MM.1S (cell line): Measurements from ENCODE around the gene DACH1.
"Not testable (repeated sequence)": the region's sequence is repeated elsewhere in the genome, so short reads cannot be mapped to it uniquely, and the experiment has no call there.

Experiments
- DNase-seq: peaks from one replicate; pipeline ENCODE4 v3.0.0-alpha.2; 2015
- H2AFZ ChIP-seq: fragments of 300-600 bp; sonication (generic); 2 replicates; pipeline ENCODE4 v1.6.0; 2016; ENCODE audit warnings: antibody characterized with exemption, low read length
- H3F3A ChIP-seq: fragments of 300-600 bp; sonication (generic); 2 replicates; pipeline ENCODE4 v1.6.1; 2016; ENCODE audit warnings: mild to moderate bottlenecking, antibody characterized with exemption, low read length, moderate library complexity, mixed read lengths; ENCODE audit not compliant: insufficient read depth
- H3K27ac ChIP-seq: fragments of 300-600 bp; sonication (generic); 2 replicates; pipeline ENCODE4 v1.5.1; 2016; ENCODE audit warnings: mild to moderate bottlenecking, low read length
- H3K27me3 ChIP-seq: fragments of 300-600 bp; sonication (generic); replicated peaks from 2 replicates; pipeline ENCODE4 v1.6.0; 2016; ENCODE audit warnings: low read length; ENCODE audit not compliant: insufficient read depth
- H3K36me3 ChIP-seq: fragments of 300-600 bp; sonication (generic); replicated peaks from 2 replicates; pipeline ENCODE4 v1.6.1; 2016; ENCODE audit warnings: mild to moderate bottlenecking, low read length, mixed read lengths; ENCODE audit not compliant: insufficient read depth
- H3K4me1 ChIP-seq: fragments of 300-600 bp; sonication (generic); 2 replicates; pipeline ENCODE4 v1.6.1; 2016; ENCODE audit warnings: low read length, mixed read lengths
- H3K4me2 ChIP-seq: fragments of 300-600 bp; sonication (generic); 2 replicates; pipeline ENCODE4 v1.6.0; 2016; ENCODE audit warnings: low read depth, low read length
- H3K4me3 ChIP-seq: fragments of 300-600 bp; sonication (generic); 2 replicates; pipeline ENCODE4 v1.5.1; 2016; ENCODE audit warnings: low read length, mixed read lengths
- H3K79me2 ChIP-seq: fragments of 300-600 bp; sonication (generic); 2 replicates; pipeline ENCODE4 v1.6.1; 2016; ENCODE audit warnings: mixed run types, low read length, mixed read lengths
- H3K9ac ChIP-seq: fragments of 300-600 bp; sonication (generic); 2 replicates; pipeline ENCODE4 v1.6.1; 2016; ENCODE audit warnings: low read length, mixed read lengths
- H3K9me2 ChIP-seq: fragments of 300-600 bp; sonication (generic); replicated peaks from 2 replicates; pipeline ENCODE4 v1.6.1; 2016; ENCODE audit warnings: mild to moderate bottlenecking, low read length, mixed read lengths; ENCODE audit not compliant: insufficient read depth
- H3K9me3 ChIP-seq: fragments of 300-600 bp; sonication (generic); replicated peaks from 2 replicates; pipeline ENCODE4 v1.6.1; 2016; ENCODE audit warnings: mild to moderate bottlenecking, low read length, mixed read lengths; ENCODE audit not compliant: insufficient read depth
- H4K20me1 ChIP-seq: fragments of 300-600 bp; sonication (generic); 2 replicates; pipeline ENCODE4 v1.6.1; 2016; ENCODE audit warnings: mild to moderate bottlenecking, low read length, moderate library complexity, mixed read lengths; ENCODE audit not compliant: insufficient read depth
- CTCF ChIP-seq: fragments of 300-600 bp; sonication (generic); IDR thresholded peaks from 2 replicates; pipeline ENCODE4 v1.5.1; 2016; ENCODE audit warnings: antibody characterized with exemption, low read length, mixed read lengths
- EZH2 ChIP-seq: fragments of 300-600 bp; sonication (generic); optimal IDR thresholded peaks from 2 replicates; pipeline ENCODE3; 2017; ENCODE audit warnings: low read depth, mild to moderate bottlenecking, antibody characterized with exemption, low read length, mixed read lengths
- EZH2phosphoT487 ChIP-seq: fragments of 300-600 bp; sonication (generic); IDR thresholded peaks from 2 replicates; pipeline ENCODE4 v1.6.1; 2018; ENCODE audit warnings: antibody characterized with exemption, low read length

The DACH1 gene

GRCh38 chr13:71780546-71780945 is 86.5 kb downstream of the DACH1 start:
- Histone ChIP-seq H3K27me3 (no peaks in the 10 kb centered on the region), H3K4me3 (no peak overlapping the region), H3K9me2 (no peaks in the 10 kb centered on the region), H3K4me2 (no peak overlapping the region), H3K36me3 (no peaks in the 10 kb centered on the region), H3F3A (no peaks in the 10 kb centered on the region), H2AFZ (no peak overlapping the region), H3K9me3 (no peaks in the 10 kb centered on the region), H3K9ac (no peak overlapping the region), H3K4me1 (no peaks in the 10 kb centered on the region), H3K79me2 (no peaks in the 10 kb centered on the region), H3K27ac (no peak overlapping the region), H4K20me1 (no peaks in the 10 kb centered on the region)
- DNase-seq = no peak
- TF ChIP-seq EZH2phosphoT487 = no peak
- TF ChIP-seq EZH2 = no peak
- TF ChIP-seq CTCF = no peak

GRCh38 chr13:71778998-71779397 is 88.0 kb downstream of the DACH1 start:
- H3K4me1 ChIP-seq, H3K27ac ChIP-seq, H4K20me1 ChIP-seq, H3K79me2 ChIP-seq, H3K4me3 ChIP-seq, H3K9ac ChIP-seq, H2AFZ ChIP-seq, DNase-seq, H3K4me2 ChIP-seq, H3K27me3 ChIP-seq, H3K9me3 ChIP-seq, H3K36me3 ChIP-seq, H3F3A ChIP-seq, H3K9me2 ChIP-seq: not testable (repeated sequence)

- Histone ChIP-seq H2AFZ (no peak overlapping the region), H3K9me2 (no peaks in the 10 kb centered on the region), H4K20me1 (no peaks in the 10 kb centered on the region), H3K27ac (no peak overlapping the region), H3K9me3 (no peaks in the 10 kb centered on the region), H3K36me3 (no peaks in the 10 kb centered on the region), H3K27me3 (no peaks in the 10 kb centered on the region), H3K79me2 (no peaks in the 10 kb centered on the region), H3K4me1 (no peaks in the 10 kb centered on the region), H3F3A (no peaks in the 10 kb centered on the region), H3K4me2 (no peak overlapping the region), H3K4me3 (no peak overlapping the region), H3K9ac (no peak overlapping the region)
- TF ChIP-seq CTCF (no peak), EZH2 (no peak)
- DNase-seq = no peak
Observed at GRCh38 chr13:71775966-71776365, 91.0 kb downstream of the DACH1 start.

GRCh38 chr13:71774863-71775262 is 92.1 kb downstream of the DACH1 start:
- H3K27ac ChIP-seq = no peak overlapping the region
- H3K9me2 ChIP-seq = no peaks in the 10 kb centered on the region
- no peaks in the 10 kb centered on the region for H3K79me2 ChIP-seq
- no peaks in the 10 kb centered on the region for H3K9me3 ChIP-seq
- no peaks in the 10 kb centered on the region for H3F3A ChIP-seq
- H2AFZ ChIP-seq = no peak overlapping the region
- DNase-seq = no peak
- H4K20me1 ChIP-seq = no peaks in the 10 kb centered on the region
- no peak overlapping the region for H3K4me2 ChIP-seq
- no peak overlapping the region for H3K4me3 ChIP-seq
- no peaks in the 10 kb centered on the region for H3K27me3 ChIP-seq
- no peak overlapping the region for H3K9ac ChIP-seq
- no peaks in the 10 kb centered on the region for H3K36me3 ChIP-seq
- TF ChIP-seq EZH2phosphoT487 = no peak
- TF ChIP-seq CTCF = no peak
- no peak for TF ChIP-seq EZH2
- no peaks in the 10 kb centered on the region for H3K4me1 ChIP-seq
